Stimulated activated CD8-positive, alpha-beta memory T cell treated with anti-CD3 and anti-CD28 coated beads, Interleukin-15, amount 100 ng/mL, for 1 hour (primary cell): ENCODE results near the gene MX1.

Source experiments
- DNase-seq: peaks from one replicate; pipeline ENCODE4 v3.0.0-alpha.2; 2020; ENCODE audit warnings: low read depth

The MX1 gene

GRCh38 chr21:41491412-41491811 is 65.4 kb downstream of the MX1 start:
- no peak for DNase-seq

DNA sequence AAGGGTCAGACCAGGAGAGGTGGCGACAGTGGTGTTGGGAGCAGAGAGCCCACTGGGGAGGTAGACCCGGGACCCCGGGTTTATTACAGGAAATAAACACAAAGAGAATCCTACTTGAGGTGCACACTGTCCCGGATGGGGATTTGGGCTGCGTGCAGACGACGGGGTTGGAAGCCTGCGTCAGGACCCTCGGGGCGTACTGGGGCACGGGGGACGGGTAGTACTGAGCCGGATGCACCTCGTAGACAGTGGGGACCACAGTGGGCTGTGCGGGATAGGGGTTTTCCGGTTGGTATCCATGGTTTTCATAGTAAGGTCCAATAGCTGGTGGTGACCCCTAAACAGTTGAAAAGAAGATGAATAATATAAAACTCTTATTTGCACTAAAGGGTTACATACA is 68.2 kb downstream of the MX1 start:
- DNase-seq = no peak

DNA sequence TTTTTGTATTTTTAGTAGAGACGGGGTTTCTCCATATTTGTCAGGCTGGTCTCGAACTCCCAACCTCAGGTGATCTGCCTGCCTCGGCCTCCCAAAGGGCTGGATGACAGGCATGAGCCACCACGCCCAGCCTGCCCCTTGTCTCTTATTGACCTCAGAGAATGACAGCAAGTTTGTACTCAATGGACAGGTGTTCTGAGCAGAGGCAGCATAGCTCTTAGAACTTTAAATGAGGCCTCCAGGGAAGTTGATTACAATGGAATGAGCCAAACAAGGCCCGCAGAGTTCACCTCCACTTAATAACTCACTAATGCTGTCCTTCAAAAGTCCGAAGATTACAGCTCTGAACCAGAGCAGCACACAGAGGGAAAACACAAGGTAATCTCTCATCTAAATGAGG is 71.0 kb downstream of the MX1 start:
- DNase-seq = no peak

DNA sequence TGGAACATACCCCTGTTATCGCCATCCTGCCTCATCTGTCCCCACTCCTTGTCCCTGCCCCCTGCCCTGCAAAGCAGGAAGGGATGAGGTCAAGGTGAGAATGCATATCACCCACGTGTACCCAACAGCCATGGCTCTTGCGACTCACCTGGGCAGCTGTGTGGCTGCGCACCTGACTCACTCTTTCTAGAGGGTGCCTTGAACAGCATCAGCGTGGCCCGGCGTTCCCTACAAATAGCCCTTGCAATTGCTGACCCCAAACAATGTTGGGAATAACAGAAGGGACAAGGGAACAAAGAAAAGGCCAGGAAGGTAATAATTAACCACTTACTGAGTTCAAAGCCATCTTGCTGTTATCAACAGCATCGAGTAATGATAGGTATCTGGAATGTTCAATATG is 71.7 kb downstream of the MX1 start:
- DNase-seq = no peak

DNA sequence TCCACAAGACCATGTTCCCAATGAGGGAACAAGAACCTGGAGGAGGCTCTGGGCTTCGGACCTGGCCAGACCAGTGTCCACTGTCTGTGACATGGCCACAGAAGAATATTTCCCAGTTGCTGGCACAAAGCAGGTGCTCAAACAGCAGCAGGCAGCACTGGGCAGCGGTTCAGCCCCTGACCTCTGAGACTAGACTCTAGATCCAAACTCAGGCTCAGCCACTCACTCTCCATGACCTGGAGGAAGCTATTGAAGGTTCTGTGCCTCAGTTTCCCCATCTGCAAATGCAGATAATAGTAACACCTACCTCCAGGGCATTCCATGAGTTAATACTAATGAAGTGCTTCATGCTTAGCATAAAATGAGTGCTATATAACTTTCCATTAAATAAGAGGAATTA is 73.9 kb downstream of the MX1 start:
- no peak for DNase-seq

DNA sequence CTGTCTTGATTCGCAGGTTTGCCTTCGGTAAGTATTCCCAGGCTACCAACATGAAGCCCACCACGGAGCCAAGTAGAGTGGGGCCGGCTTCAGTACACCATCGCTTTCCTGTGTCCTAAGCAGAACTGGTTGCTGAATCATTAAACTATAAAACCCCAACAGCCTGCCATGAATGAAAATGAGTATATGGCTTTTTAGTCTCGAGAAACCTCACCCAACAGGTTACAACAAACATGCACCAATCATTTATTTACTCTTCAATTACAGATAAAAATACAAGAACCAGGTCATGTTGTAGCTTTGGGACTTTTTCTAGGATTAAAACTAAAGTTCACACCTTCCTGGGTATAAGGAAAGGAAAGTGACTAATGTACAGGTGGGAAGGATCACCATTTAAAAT is 74.3 kb downstream of the MX1 start:
- no peak for DNase-seq

GRCh38 chr21:41500931-41501381 is 74.9 kb downstream of the MX1 start:
- DNase-seq = no peak

GRCh38 chr21:41501919-41502318 is 75.9 kb downstream of the MX1 start:
- DNase-seq = no peak

- no peak for DNase-seq
Measured at GRCh38 chr21:41503331-41503730, 77.3 kb downstream of the MX1 start.

DNA sequence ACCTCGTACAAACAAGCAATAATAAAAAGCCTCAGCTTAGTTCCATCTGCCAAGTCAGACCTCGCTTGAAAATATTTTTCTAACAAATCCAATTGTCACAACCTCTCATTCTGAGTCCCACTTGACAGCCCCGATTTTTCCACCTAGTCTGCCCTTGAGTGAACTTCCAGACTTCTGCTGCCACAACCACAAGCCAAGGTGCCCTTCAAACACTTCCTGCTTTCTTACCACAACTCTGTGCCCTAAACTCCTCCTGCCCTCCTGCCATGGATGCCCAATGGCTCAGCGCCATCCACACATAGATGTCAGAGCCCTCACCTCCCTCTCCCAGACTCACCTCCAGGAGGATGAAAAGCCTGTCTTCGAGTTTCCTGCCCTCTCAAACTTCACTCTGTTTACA is 78.0 kb downstream of the MX1 start:
- DNase-seq = no peak

DNA sequence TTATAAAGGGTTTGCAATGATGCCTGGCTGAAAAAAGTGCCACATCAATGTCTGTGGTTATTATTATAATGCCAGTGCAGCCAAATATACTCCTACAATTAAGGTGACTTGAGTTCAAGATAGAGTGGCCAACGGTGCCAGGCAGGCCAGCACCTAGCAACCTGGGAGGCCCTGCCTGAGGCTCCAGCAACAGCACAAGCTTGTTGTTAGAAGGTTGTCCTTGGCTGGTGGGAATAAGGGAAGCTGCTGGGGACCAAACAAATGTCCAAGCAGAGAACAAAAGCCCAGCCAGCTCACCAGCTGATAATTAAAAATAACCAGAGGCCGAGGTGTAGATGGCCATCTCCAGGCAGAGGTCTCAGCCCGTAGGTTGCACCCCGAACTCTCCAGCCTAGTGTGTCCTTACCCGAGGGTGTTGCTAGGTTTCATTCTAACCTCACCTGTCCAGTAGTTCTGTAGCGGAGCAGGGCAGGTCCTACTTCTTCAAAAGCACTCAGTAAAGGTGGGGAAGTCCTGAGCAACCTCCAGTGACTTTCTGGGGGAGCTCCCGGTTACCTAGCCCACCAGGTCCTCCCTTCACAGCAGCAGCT is 80.1 kb downstream of the MX1 start:
- DNase-seq = no peak

GRCh38 chr21:41506611-41507520 is 80.8 kb downstream of the MX1 start:
- DNase-seq = no peak

DNA sequence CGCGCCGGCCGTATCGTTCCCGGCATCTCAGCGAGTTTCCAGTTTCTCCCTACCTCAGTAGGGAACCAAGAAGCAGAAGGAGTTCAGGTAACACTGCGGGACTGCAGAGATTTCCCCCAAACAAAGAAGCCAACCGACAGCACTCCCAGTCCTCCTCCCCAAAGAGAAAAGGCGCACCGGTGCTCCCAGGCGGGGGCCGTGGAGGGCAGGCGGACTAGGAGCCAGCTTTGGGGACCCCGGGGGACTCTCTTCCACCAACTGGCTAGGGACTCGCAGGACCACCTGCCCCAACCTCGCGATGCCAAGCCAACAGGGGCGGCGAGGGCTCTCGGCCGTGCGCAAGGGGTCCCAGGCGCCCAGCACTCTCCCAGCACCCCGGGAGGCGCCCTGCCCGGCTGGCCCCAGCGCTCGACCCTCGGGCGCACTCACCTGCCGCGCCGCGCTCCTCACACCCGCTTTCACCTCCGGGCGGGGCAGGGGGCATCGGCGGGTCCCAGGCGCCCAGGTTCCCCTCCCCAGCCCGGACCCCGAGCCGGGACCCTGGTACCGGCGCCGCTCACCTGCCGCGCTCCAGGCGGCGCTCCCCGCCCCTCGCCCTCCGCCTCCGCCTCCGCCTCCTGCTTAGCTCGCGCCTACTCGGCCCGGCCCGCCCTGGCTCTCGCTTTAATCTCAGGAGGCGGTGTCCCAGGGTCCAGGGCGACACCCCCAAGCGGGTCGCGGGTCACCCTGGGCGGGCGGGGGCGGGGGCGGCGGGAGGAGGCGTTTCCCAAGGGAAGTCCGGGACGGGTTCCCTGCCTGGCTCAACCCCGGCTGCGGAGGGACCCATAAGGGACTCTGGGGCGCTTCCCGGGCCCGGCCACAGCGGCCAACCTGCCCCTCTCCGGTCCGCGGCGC is 81.7 kb downstream of the MX1 start, which contains the start of gene TMPRSS2:
TSS of gene TMPRSS2 (minus strand) at position 638 of the 894 bp plus-strand sequence. CDS start 10,025 bp downstream, outside the sequence.
- DNase-seq = no peak

DNA sequence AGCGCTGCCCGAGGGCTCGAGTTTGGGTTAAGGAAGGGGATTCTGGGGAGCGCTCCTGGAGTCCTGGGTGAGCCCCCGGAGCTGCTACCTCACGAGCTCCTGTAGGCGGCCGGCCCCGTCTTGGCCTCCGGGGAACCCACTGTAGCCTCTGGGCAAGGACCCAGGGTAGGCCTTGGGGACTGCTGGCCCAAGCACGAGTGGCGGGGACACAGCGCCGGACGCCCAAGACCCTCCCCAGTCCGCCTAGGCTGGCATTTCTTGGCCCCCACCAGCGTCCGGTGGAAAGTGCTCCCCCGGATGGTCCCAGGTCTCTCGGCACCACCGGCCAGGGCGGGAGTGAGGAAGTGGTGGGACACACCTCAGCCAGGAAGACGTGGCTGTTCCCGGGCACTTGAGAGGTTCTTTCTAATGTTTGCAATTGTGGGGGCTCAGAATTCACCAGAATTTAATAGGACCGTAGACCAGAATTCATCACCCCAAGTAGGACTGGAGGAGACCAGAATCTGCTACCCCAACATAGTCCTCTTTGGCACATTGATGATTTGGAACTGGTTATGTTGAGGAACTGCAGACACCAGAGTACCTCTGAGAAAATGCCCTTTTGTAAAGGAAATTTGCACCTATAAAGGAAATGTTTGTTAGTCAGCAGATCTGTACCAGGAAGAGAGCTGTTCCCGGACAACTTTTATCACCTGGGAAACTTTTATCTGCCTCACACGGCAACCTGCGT is 82.5 kb downstream of the MX1 start:
- DNase-seq = no peak
